ENCODE data around the gene NAA15.
"Not testable (repeated sequence)": the region's sequence is repeated elsewhere in the genome, so short reads cannot be mapped to it uniquely, and the experiment has no call there.

NAA15 gene

GRCh38 chr4:139453371-139454110 lies 152.2 kb downstream of the NAA15 start:
- peak; percentile 95 for DNase-seq

- DNase-seq: no peak
Observed at GRCh38 chr4:139454111-139455045, 153.1 kb downstream of the NAA15 start, which contains the start of gene RAB33B. TSS of gene RAB33B (plus strand) at chr4:139454121. CDS start at chr4:139454196, 75 bp downstream.

GRCh38 chr4:139455126-139455538 lies 153.8 kb downstream of the NAA15 start:
- DNase-seq: no peak

GRCh38 chr4:139457318-139457717 lies 156.0 kb downstream of the NAA15 start:
- DNase-seq: no peak

- no peak for DNase-seq
Observed at GRCh38 chr4:139458543-139458942, 157.2 kb downstream of the NAA15 start.

GRCh38 chr4:139458999-139459398 lies 157.7 kb downstream of the NAA15 start:
- DNase-seq: no peak

GRCh38 chr4:139460565-139460964 lies 159.3 kb downstream of the NAA15 start:
- DNase-seq: no peak

- DNase-seq: no peak
Observed at GRCh38 chr4:139461022-139461628, 159.8 kb downstream of the NAA15 start.

GRCh38 chr4:139464512-139464911 lies 163.2 kb downstream of the NAA15 start:
- DNase-seq: not testable (repeated sequence)

- DNase-seq: no peak
Observed at GRCh38 chr4:139465922-139466321, 164.6 kb downstream of the NAA15 start.

GRCh38 chr4:139468756-139469155 lies 167.5 kb downstream of the NAA15 start:
- not testable (repeated sequence) for DNase-seq

- no peak for DNase-seq
Observed at GRCh38 chr4:139469216-139469615, 167.9 kb downstream of the NAA15 start.

All from effector CD4-positive, alpha-beta T cell (primary cell).